Measurements from ENCODE around the gene C1orf105.

DNA sequence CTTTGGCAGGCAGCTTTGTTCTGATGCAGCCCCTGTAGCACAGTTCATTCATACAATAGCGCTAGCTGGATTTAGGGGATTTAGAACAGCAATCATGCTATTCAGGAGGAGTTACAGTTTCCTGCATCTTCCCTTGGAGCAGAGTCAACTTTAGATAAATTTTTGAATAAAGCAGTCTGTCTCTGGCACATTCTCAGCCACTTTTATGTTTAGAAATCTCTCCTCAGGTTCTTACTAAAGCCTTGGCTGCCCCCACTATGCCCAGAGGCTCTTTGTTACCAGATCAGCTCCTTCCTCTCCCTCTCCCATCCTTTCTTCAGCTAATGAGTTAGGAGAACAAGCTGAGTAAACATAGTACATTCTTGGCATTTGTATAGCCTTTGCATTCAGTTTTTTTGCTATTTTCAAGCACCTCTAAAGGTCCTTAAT, 40.4 kb downstream of the C1orf105 start:
- TF ChIP-seq CTCF (IDR thresholded peaks at IDR 0.05; ENCODE audit: low read depth, low read length, missing input control) (no peak), REST (IDR thresholded peaks at IDR 0.05) (no peak), RAD21 (IDR thresholded peaks at IDR 0.05) (no peak), EGR1 (IDR thresholded peaks at IDR 0.05; ENCODE audit: low read depth in 2 of 2) (no peak), TAF1 (conservative IDR thresholded peaks at IDR 0.05) (no peak), JUND (IDR thresholded peaks at IDR 0.05) (no peak), GABPA (IDR thresholded peaks at IDR 0.05 in 1 of 2, conservative IDR thresholded peaks at IDR 0.05 in 1 of 2) (no peak)
